Measurements from ENCODE around the gene MRPS25. TPM values are rescaled to one million over a fixed set of nuclear protein-coding genes. Genes with fewer than 3 reads are reported as not detected.

The MRPS25 gene
- total and polyA plus RNA-seq, 9 of the 15 experiments (the other 6 are each of a cell fraction or from before 2014, with no cell fraction given), result 34.3 to 129 (median 78.2) TPM

GRCh38 chr3:15042936-15043335, 22.2 kb downstream of the MRPS25 start (continued):
- TF ChIP-seq FOXP4 (CRISPR knock-in tag; IDR thresholded peaks at IDR 0.05; ENCODE audit: borderline replicate concordance) (no peak), SOX6 (IDR thresholded peaks at IDR 0.05) (peak; percentile 69), ZFX (CRISPR knock-in tag; IDR thresholded peaks at IDR 0.05) (no peak), CTCFL (IDR thresholded peaks at IDR 0.05; ENCODE audit: borderline replicate concordance, insufficient read depth, low read depth, low read length, poor library complexity, severe bottlenecking) (no peak), NRF1 (conservative IDR thresholded peaks at IDR 0.05 in 1 of 2, IDR thresholded peaks at IDR 0.05 in 1 of 2) (no peak), POLR3A (IDR thresholded peaks at IDR 0.05; ENCODE audit: borderline replicate concordance, extremely low read depth, insufficient read depth, insufficient read length) (no peak), FOXA3 (CRISPR knock-in tag; conservative IDR thresholded peaks at IDR 0.05 in 1 of 2, IDR thresholded peaks at IDR 0.05 in 1 of 2) (no peak), SRSF9 (IDR thresholded peaks at IDR 0.05; ENCODE audit: borderline replicate concordance, low read depth, low read length) (no peak), SMAD2 (IDR thresholded peaks at IDR 0.05; ENCODE audit: low read depth, low read length) (no peak), LEF1 (IDR thresholded peaks at IDR 0.05) (no peak), ZNF316 (IDR thresholded peaks at IDR 0.05) (peak; percentile 81), AFF1 (IDR thresholded peaks at IDR 0.05; ENCODE audit: low read depth in 1 of 2, partially characterized antibody in 2 of 2) (no peak), GATA2 (CRISPR knock-in tag; IDR thresholded peaks at IDR 0.05) (no peak), FIP1L1 (IDR thresholded peaks at IDR 0.05; ENCODE audit: low read depth, low read length, poor library complexity, severe bottlenecking) (no peak), JUN (IDR thresholded peaks at IDR 0.05; ENCODE audit: borderline replicate concordance, low read depth, low read length) (no peak), JUN (CRISPR knock-in tag; IDR thresholded peaks at IDR 0.05; ENCODE audit: borderline replicate concordance) (no peak), ATF2 (CRISPR knock-in tag; IDR thresholded peaks at IDR 0.05) (no peak), MTF1 (CRISPR knock-in tag; IDR thresholded peaks at IDR 0.05; ENCODE audit: borderline replicate concordance) (no peak), KDM4B (IDR thresholded peaks at IDR 0.05; ENCODE audit: borderline replicate concordance in 2 of 2, low read depth in 1 of 2) (no peak)

Data from K562 (cell line).